GM18858 (cell line): Measurements from ENCODE around the gene GTSE1.

Experiments used
- ATAC-seq: cut with Tn5 transposase; IDR thresholded peaks from one replicate; pipeline ENCODE4 v1.9.1; 2021; ENCODE audit not compliant: unreplicated experiment

Gene GTSE1

DNA sequence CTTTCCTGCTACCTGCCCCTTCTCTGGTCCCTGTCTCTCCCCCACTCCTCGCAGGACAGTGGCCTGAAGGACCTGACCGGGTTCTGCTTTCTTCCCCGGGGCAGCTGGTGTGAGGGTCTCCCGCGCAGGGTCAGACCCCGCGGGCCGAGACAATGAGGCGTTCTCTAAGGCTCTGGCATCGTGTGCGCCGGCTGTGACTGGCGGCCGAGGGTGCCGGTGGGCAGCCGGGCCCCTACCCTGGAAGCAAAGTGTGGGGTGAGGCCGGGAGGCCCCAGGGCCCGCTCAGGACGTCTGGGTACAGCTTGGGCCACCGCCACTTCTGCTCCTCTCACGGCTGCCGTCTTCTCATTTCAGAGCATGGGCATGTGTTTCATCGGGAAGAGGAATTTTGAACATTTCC lies 55.1 kb downstream of the GTSE1 start:
- no peak for ATAC-seq

DNA sequence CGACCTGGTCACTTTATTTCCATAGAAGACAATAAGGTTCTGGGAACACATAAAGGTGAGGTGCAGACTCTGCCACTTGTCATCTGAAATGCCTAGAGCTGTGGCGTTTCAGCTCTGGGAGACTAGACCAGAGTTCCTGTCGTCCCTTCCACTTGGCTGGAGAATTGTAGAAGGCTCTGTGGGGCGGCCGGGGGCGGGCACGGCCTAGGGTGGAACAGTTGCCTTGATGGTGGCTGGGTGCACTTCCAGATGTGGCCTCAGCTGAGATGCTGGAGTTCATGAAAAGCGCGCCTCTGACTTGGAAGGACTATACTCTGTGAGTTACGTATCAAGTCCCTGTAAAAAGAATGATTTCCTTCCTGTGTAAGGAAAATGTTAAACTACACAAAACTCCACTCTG lies 55.6 kb downstream of the GTSE1 start:
- ATAC-seq: no peak

DNA sequence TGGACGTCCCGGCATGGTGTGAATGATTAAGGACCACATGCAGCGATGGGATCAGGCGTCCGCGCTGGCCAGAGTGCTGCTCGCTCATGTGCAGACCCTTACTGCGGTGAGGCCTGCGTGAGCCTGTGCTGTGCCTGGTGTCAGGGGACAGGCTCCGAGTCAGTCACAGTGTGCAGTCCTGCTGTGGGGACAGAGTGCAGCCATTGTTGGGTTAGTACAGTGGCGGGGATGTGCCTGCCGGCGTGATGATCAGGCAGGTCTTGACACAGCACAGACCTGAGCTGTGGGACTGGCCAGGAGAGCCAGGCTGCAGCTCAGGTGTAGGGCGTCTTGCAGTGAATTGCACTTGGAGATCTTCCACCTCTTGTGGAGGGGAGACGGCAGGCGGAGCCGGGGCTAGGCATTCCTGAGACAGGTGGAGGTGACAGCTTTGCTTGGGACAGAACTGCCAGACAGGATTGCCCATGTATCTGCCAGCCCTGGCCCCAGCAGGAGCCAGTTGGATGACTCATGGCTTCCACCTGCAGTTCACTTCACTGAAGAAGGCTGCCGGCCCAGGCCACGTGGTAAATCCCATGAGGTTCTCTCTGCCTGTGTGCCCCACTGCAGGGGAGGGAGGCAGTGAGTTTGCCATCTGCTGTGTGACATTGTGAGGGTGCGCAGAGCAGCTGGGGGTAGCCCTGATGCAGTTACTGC lies 56.2 kb downstream of the GTSE1 start:
- no peak for ATAC-seq

DNA sequence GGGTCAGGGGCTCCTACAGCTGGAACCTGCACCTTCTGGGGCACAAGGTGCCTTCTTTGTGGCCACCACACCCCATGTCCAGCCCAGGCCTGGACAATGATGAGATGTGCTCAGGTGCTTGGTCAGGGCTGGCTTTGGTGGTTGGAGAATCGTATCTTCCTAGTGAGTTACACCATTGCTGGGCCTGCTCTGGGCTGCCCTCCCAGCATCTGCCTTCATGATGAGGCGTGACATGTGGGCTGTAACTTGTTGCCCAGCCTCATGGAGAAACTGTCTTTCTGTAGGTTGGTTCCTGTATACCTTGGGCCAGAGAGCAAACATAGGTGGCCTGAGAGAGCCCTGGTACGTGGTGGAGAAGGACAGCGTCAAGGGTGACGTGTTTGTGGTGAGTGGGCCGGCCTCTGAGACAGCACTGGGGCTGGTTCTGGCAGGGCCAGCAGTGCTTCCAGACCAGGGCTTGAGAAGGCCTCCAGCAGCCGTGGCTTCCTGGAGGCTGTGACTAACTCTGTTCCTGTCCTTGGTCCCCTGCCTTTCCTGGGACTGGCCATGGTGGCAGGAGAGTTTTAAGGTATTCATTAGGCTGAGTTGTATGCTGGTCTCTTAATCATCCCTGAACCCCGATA lies 56.9 kb downstream of the GTSE1 start:
- no peak for ATAC-seq

DNA sequence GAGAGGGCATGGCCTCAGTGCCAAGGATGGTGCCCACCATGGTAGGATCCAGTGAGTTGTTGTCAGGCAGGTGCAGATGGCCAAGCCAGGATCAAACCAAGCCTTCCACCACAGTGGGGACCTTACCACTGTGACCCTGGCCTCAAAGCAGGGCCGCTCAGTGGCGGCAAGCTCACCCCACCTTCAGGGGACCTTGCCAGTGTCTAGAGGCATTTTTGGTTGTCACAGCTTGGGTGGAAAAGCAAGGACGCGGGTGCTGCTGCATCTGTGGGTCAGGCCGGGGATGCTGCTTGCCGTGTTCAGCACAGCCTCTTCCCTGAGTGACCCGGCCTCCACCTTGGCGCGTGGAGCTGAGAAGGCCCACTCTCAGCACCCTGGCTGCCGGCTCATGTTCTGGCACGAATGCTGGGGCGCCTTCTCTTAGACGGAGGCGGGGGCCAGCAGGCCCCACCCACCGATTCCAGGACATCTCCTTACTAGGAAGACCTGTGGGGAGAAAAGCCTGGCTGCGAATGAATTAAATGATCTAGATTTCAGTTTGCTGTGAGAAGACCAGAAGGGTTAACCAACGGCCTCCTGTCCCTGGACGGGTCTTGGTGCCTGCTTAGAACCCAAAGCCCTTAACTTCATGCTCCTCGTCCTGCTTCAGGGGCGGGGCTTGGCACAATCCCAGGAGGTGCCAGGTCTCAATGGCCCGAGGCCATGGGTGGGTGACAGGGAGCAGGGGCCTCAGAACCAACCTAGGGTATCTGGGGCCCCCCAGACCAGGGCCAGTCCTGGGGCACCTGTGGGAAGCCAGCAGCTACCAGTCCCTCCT lies 57.7 kb downstream of the GTSE1 start:
- no peak for ATAC-seq

DNA sequence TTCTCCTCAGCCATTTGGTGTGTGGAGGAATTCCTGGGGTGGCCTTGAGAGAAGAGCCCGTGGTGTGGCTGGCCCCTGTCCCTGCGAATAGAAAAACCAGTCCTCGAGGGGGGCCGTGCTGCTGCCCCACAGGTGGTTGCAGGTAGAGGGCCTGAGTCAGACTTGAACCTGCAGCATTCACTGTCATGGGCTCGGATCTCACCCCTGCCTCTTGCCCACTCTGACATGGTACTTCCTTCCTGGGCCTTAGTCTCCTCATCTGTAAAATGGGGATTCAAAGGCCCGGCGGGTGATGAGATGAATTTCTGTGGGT lies 58.3 kb downstream of the GTSE1 start:
- ATAC-seq: no peak

DNA sequence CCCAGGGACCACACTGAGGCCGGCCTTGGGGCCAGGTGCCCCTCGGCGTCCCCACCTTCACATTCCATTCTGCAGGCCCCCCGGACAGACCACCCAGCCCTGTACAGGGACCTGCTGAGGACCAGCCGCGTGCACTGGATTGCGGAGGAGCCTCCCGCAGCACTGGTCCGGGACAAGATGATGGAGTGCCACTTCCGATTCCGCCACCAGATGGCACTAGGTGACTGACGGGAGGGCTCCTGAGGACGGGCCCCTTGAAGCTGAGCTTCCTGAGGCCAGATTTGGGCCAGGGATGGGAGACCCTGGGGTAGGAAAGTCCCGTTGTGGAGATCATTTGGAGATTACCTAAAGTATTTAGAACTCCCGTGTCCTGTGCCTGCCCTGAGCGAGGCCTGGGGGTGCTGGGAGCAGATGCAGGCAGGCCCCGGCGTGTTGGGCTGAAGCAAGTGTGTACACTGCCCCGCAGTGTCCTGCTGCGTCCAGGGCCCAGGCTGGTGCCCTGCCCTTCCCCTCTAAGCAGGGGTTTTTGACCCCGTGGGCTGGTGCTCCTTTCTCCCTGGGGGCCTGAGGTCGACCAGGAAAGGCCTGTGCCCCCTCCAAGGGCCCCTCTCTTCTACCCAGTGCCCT lies 58.8 kb downstream of the GTSE1 start:
- no peak for ATAC-seq

DNA sequence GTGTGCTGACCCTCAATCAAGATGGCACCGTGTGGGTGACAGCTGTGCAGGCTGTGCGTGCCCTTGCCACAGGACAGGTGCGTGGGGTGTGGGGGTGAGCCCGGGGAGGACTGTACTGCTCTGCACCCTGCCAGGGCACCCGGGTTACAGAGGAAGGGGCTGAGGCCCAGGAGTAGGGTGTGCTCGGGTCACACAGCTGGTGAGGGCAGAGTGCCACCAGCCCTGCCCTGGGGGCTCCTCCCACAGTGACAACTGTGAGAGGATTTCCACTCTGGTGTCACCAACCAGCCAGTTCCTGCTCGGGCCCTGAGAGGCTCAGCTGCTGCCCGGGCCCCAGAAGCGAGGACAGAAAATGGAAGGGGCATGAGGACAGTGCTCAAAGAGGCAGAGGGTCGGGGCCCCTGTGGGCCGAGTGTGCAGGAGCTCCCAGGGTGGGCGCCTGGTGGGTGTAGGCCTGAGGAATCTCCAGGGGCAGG lies 59.4 kb downstream of the GTSE1 start:
- ATAC-seq: no peak

DNA sequence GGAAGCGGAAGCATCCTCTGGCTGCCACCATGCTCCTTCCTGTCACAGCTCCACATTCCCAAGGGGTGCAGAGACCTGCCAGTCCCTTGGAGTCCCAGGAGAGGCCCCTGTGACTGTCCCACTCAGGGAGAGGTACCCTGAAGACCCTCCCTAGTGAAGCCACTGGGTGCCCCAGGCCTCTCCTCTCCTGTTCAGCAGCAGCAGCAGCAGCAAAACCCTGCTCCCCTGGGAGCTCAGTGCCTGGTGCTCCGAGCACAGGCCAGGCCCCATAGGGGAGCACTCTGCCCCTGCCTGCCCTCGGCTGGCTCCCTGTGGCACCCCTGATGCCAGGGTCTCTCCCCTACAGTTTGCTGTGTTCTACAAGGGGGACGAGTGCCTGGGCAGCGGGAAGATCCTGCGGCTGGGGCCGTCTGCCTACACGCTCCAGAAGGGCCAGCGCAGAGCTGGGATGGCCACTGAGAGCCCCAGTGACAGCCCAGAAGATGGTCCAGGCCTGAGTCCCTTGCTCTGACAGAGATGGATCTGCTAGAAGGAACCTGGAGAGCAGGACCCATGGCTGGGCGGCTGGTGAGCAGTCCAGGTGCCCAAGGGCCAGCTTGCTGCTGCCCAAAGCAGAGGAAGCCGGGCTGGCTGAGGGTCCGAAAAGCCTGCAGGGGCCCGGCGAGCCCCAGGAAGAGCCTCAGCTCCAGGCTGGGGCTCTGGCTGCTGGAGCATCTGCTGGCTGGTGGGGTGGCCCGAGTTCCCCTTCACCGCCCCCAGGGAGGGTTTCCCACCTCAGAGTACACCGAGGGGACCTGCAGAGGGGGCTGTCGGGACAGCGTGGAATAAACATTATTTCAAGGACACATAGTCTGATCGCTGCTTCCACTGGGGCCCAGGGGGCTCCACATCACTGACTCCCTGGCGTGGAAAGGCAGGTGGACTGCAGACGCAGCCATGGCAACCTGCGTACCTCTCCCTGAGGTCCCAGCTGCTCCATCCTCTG lies 60.1 kb downstream of the GTSE1 start:
- no peak for ATAC-seq

DNA sequence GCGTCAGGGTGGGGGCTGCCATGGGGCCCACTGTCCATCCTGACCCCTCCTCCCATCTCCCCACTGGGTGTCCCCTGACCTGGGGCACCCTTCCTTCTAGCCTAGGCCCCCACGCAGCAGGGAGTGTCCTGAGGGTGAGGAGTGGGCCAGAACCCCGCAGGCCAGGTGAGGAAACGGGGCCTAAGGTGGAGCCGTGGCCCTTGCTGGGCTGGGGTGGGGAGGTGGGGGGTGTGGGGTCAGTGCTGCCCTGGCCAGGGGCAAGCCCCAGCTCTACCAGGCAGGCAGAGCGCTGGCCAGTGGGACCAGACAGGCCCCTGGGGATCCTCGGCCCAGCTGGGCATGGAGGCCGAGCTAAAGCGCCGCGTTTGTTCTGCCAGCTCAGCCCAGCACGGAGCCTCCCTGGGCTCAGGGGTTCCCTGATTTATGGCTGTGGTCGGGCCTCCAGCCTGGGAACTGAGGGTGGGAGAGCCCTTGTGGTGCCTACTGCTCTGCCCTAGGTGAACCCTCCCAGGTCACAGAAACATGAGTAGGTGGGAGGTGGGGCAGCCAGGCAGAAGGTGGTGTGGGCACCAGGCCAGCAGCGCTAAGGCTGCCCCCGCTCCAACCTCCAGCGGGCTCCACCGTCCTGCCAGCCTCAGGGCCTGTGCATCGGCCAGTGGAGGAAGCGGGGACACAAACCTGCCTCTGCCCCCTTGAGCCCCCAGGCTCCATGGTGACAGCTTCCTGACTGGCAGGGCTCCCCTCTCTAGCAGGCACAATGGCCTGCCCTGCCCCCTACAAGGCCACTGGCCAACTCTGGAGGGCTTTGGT lies 61.2 kb downstream of the GTSE1 start:
- no peak for ATAC-seq

DNA sequence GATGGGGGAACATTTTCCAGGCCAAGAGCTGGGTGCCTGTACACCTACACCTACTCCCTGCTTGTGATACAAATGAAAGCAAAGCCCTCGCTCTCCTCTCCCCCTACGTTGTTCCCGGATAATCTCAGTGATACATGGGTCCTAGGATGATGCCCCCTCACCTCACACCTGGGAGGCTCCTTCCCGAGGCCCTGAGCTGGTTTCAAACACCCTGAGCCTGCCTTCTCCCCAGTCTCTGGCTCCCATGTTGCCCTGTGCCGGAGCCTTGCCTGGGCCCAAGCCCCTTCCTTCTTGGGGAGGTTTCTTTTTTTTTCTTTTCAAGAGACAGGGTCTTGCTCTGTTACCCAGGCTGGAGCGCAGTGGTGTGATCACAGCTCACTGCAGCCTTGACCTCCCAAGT lies 62.1 kb downstream of the GTSE1 start:
- no peak for ATAC-seq

DNA sequence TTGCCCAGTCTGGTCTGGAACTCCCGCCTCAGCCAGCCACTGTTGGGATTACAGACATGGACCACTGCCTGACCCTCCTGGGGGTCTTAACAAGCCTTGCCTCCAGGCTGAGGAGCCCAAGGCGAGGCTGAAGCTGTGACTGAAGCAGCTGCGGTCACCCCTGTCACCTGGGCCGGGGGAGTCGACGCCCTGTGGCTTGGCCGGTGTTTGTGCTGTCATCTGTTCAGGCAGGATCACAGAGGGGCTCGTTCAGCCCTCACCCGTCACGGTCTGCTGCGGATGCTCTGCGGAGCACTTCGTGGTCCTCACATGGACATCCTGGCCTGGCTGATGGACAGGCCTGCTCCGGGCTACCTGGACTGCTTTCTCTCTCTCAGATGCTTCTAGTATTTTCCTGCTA lies 62.7 kb downstream of the GTSE1 start:
- ATAC-seq: no peak

DNA sequence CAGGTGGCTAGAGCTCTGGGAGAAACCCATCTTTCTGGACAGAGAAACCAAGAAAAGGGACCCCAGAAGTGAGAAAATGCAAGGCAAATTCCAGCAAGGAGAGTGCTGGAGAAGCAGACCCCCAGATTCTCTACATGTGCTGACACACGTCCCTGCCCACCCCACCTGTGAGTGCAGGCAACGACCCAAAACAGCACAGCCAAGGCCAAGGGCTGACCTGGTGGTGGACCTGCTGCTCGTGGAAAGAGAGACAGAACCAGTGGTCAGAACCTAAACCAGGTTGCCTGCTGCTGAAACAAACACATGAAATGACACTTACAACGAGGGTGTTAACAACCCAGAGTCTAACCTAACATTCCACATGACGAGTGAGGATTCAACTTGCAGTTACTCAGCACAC lies 63.4 kb downstream of the GTSE1 start:
- ATAC-seq: no peak

DNA sequence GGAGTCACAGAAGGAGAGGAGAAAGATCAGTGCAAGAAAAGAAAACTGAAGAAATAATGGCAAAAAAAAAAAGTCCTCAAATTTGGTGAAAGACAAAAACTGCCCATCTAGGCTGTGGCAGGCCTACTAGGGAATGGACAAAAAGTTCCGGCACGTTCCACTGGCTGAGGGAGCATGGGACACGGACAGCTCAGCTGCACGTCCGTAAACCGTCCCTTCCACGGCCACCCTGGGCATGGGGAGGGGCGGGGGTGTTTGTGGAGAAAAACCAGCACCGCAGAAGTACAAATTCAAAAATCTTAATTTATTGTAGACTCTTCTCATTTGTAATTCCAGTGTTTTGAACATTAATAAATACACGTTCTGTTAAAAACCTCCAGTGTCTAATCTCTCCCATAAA lies 64.2 kb downstream of the GTSE1 start:
- no peak for ATAC-seq

DNA sequence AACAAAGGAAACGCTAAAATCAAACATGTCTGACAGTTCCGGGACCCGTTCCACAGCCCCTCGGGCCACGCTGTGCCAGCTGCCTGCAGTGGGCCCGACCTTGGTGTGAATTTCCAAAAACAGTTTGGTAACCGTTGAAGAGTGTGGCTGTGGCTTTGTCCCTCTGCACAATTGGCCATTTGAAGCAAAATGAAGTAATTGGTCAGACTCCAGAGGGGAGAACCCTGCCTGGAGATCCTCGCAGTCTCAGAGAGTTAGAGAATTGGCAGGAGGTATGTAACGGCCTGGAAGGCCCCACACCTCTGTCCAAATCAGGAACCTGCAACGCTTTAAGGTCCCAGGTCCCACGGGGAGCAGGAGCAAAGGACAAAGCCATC lies 65.1 kb downstream of the GTSE1 start:
- no peak for ATAC-seq

DNA sequence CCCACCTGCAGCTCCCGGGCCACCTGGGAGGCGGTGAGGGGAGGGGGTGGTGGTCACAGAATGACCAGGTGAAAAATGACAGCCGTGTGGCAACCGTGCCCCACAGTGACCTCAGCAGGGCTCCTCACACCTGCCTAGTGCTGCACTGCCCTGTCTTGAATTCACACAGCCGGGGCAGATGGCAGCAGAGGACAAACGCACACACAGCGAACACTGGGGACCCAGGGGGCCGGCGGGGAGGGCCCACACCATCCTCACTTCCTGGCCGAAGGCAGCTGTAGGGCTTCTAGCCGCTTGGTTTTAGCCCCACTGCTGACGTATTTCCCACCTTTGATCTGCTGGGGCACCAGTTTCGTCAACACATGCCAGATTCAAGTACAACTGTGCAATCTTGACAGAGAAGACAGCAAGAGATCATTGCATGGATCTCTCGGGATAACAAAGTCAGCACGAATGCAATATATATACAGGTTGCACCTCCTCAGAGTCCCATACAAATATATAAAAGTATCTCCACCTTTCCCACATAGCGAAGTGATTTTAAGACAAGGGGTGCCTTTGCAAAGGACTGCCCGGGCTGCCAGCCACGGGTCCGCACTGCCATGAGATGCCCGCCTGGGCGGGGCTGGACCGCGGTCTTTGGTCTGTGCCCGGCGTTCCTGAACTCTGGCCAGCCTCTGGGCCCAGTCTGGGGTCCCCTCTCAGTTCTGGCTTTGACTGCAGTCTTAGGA lies 65.7 kb downstream of the GTSE1 start:
- ATAC-seq: no peak

DNA sequence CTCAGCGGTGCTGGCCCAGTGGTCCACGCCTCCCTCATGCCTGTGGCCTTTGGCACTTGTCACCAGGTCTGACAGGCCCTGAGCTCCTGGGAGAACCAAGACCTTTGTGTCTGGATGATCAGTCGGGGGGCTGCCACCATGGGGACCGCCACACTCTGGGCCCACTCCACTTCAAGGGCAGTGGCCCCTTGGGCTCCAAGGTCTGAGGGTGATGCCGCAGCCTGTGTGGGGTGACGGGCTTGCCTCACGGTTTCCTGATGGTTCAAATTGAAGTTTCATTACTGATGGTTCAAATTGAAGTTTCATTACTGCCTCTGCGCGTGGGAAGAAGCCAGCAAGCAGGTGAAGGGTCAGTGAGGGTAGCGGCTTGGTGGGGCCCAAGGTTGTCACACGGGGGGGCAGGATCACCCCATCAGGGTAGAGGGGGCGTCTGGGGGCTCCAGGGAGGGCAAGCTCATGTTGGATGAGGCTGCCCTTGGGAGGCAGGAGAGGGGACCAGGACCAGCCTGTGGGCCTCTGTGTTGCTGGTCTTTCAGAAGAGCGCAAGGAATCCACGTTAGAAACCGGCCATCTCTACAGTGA lies 66.4 kb downstream of the GTSE1 start:
- no peak for ATAC-seq

DNA sequence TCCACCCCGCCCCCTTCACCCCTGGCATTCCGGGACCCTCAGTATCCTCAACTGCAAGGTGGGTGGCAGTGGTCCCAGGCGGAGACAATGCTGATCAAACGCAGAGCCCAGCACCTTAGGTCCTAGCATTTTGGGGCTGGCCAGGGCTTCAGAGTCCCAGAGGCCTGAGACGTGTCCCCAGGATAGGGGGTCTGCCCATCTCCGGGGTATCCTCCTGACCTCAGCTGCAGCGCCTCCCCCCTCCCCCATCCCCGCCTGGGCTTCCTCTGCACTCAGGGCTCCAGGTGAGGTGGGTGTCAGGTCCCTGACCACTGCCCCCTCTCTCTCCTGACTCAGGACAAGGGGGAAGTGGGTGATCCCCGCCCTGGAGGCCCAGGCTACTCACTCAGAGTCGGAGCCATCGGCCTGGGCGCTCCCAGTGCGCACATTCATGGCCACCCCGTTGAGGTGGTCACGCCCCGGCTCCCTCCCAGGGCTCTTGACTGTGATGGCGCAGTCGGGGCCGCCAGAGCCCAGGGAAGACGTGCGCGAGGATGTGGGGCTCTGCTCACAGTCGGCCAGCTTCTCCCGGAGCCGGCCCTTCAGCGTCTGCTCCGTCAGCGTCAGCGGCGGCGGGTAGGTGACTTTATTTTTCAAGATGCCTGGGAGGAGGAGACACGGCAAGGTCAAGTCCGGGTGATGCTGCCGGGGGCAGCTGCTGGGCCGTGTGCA lies 67.1 kb downstream of the GTSE1 start:
- no peak for ATAC-seq
